Gastrocnemius medialis (tissue), 4 donors: ENCODE measurements around the gene WDR7. TPM values are rescaled to one million over a fixed set of nuclear protein-coding genes. Genes with fewer than 3 reads are reported as not detected.

Source experiments
- ATAC-seq, 2 donors: fragments of 150-250 bp; one replicate each; pipeline ENCODE4 v1.9.1; 2016
- DNase-seq, 2 donors: peaks; one replicate each; pipeline ENCODE4 v3.0.0-alpha.2; 2019
- H3K27ac ChIP-seq, 4 donors: fragments of 200-600 bp; sonication (generic); 1 replicate in 1 of 4; 2 replicates in 3 of 4; pipeline ENCODE4 v1.5.1; 2016 to 2018; ENCODE audit warnings: mild to moderate bottlenecking in 2 of 4, moderate library complexity in 1 of 4
- H3K27me3 ChIP-seq, 3 donors: fragments of 200-600 bp; sonication (generic) in 2 of 3; 1 replicate in 1 of 3; 2 replicates in 2 of 3; pipeline versions ENCODE4 v1.5.1 to v1.6.0; 2016 to 2019; ENCODE audit warnings: mild to moderate bottlenecking in 1 of 3, moderate library complexity in 1 of 3
- H3K36me3 ChIP-seq, 2 donors: fragments of 200-600 bp; sonication (generic) in 1 of 2; one replicate each; pipeline ENCODE4 v1.5.1; 2017 to 2018
- H3K4me1 ChIP-seq, 2 donors: fragments of 200-600 bp; sonication (generic) in 1 of 2; one replicate each; pipeline ENCODE4 v1.5.1; 2016 to 2017; ENCODE audit warnings: mild to moderate bottlenecking in 2 of 2
- H3K4me3 ChIP-seq, 4 donors: fragments of 200-600 bp; sonication (generic) in 3 of 4; 1 replicate in 1 of 4; 2 replicates in 3 of 4; pipeline ENCODE4 v1.5.1; 2016 to 2019; ENCODE audit warnings: mild to moderate bottlenecking in 2 of 4
- H3K9me3 ChIP-seq, 3 donors: fragments of 200-600 bp; sonication (generic) in 2 of 3; 1 replicate in 1 of 3; 2 replicates in 2 of 3; pipeline ENCODE4 v1.5.1; 2016 to 2019
- POLR2A ChIP-seq, 2 donors: fragments of 450-650 bp; IDR thresholded peaks; one replicate each; pipeline ENCODE4 v1.6.1; 2017; ENCODE audit warnings: antibody characterized with exemption in 2 of 2, mild to moderate bottlenecking in 2 of 2, moderate library complexity in 2 of 2
- in situ Hi-C, 4 donors: fragments of 200-750 bp; cut with MboI; loops; one replicate each; pipeline versions ENCODE4 v1.15.0 to v1.8.0; 2017; ENCODE audit warnings: low sequenced_read_pairs in 4 of 4
- intact Hi-C: fragments of 100-400 bp; cut with DNase I; formaldehyde crosslinking; loops from one replicate; pipeline ENCODE4 v1.15.1; 2023; ENCODE audit warnings: low total_unique reads
- total RNA-seq, 4 donors: library from RNA; depleted of rRNA; stranded (reverse); fragments of >200 nt; gene quantifications; one replicate each; pipeline versions ENCODE4 v1.1.0 to v1.2.3, GENCODE V29; 2016
- TF ChIP-seq, protein P1 (sequence below), 5 experiments: fragments of 450-650 bp in 3 of 5; fragments of 200-600 bp in 2 of 5; sonication (generic) in 2 of 5; IDR thresholded peaks in 4 of 5; conservative IDR thresholded peaks in 1 of 5; 1 replicate in 4 of 5; 2 replicates in 1 of 5; pipeline ENCODE4 v1.5.1; 2016 to 2019; ENCODE audit warnings: antibody characterized with exemption in 5 of 5, mild to moderate bottlenecking in 3 of 5, moderate library complexity in 3 of 5

WDR7 gene
- total RNA-seq, 4 donors from 2014 or later, result 20.5 to 24.2 (median 21.8) TPM

DNA sequence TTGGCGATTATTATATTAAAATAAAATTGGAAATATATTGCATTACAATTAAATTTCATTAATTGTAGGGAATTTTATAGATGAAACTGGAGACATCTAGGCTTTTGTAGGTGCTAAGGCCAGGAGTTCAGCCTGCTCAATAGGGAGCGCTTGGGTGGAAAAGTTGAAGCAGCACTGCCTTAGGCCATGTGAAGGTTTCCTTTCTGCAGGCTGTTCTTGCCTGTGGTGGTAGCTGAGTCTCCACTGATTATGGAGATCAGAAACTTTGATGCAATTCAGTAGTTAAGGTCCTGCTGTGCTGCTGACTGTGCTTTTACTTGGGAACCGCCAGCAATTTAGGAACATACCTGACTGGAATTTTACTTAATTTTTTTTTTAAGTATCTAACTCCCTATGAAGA lies 315.9 kb downstream of the WDR7 start:
- H3K9me3 ChIP-seq, result no peaks in the 10 kb centered on the region
- TF ChIP-seq POLR2A (IDR thresholded peaks at IDR 0.05), result no peak
- TF ChIP-seq, protein P1, sequence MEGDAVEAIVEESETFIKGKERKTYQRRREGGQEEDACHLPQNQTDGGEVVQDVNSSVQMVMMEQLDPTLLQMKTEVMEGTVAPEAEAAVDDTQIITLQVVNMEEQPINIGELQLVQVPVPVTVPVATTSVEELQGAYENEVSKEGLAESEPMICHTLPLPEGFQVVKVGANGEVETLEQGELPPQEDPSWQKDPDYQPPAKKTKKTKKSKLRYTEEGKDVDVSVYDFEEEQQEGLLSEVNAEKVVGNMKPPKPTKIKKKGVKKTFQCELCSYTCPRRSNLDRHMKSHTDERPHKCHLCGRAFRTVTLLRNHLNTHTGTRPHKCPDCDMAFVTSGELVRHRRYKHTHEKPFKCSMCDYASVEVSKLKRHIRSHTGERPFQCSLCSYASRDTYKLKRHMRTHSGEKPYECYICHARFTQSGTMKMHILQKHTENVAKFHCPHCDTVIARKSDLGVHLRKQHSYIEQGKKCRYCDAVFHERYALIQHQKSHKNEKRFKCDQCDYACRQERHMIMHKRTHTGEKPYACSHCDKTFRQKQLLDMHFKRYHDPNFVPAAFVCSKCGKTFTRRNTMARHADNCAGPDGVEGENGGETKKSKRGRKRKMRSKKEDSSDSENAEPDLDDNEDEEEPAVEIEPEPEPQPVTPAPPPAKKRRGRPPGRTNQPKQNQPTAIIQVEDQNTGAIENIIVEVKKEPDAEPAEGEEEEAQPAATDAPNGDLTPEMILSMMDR (IDR thresholded peaks at IDR 0.05 in 4 of 5, conservative IDR thresholded peaks at IDR 0.05 in 1 of 5), result no peak
- no peaks in the 10 kb centered on the region for H3K4me1 ChIP-seq
- intact Hi-C loops, result no loop called here
- H3K27me3 ChIP-seq, result no peaks in the 10 kb centered on the region
- H3K4me3 ChIP-seq, result no peak overlapping the region
- in situ Hi-C loops, result loop anchor here in 1 of 4 donors (25.0 kb wide), 1 partner anchor 95 kb away; no protein-coding TSS in a partner anchor
- H3K27ac ChIP-seq, result no peak overlapping the region
- H3K36me3 ChIP-seq, result peaks cover 0 to 5% of the 10 kb centered on the region in 2 donors
- DNase-seq (no peak), ATAC-seq (no peak)

DNA sequence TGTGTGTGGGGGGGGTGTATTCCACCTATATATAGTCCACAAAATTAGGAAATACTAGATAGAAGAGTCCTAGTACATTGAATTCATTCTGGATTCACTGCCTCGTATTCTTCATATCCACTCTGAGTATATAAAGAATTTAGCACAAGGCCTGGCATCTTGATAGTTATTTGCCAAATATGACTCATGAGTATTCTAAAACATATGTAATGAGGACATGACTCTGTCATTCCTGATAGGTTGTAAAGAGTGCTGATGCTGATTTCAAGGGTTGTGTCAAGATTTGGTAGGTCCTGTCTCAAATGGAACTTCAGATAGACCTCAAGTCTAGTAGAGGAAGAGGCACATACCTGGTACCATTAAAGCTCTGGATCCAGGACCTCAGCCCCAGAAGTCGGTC lies 322.3 kb downstream of the WDR7 start:
- H3K4me3 ChIP-seq, result no peak overlapping the region
- no peaks in the 10 kb centered on the region for H3K27me3 ChIP-seq
- intact Hi-C loops (no loop called here), in situ Hi-C loops (loop anchor here in 1 of 4 donors (25.0 kb wide), 1 partner anchor 89 kb away; no protein-coding TSS in a partner anchor)
- H3K36me3 ChIP-seq, result no peaks in the 10 kb centered on the region
- H3K4me1 ChIP-seq, result no peaks in the 10 kb centered on the region
- DNase-seq (no peak), ATAC-seq (no peak)
- H3K9me3 ChIP-seq, result no peaks in the 10 kb centered on the region
- no peak overlapping the region for H3K27ac ChIP-seq
- TF ChIP-seq, protein P1 (IDR thresholded peaks at IDR 0.05 in 4 of 5, conservative IDR thresholded peaks at IDR 0.05 in 1 of 5), result no peak
- TF ChIP-seq POLR2A (IDR thresholded peaks at IDR 0.05), result no peak

DNA sequence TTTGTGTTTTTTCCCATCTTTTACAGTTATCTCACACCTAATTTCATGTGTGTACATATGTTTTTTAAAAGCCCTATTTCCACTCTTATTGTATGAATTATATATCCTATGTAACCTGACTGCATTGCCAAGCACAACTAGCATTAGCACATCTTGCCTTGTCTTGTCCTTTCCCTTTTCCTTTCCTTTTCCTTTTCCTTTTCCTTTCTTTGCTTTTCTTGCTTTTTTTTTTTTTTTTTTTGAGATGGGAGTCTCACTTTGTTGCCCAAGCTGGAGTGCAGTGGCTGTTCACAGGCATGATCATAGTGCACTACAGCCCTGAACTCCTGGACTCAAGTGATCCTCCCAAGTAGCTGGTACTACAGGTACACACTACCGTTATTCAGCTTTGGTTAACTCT lies 323.0 kb downstream of the WDR7 start:
- no peak for ATAC-seq

DNA sequence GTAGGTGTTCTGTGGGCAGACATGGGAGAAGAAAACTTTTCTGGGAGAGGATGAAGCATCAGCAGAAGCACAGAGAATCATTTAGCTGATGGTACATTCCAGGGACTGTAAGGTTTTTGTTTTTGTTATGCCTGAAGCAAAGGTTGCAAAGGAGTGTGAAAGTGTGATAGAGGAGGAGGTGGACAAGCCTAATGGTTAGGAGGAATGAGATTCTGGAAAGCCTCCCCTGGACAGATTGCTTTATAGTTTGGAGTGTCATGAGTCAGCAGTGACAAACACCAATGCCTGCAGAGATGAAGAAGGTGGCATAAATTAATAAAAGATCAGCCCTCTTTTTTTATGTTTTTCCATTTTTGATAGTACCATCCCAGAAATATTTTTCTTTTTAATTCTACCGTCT lies 324.1 kb downstream of the WDR7 start:
- no peak overlapping the region for H3K4me3 ChIP-seq
- no peaks in the 10 kb centered on the region for H3K9me3 ChIP-seq
- H3K4me1 ChIP-seq, result no peaks in the 10 kb centered on the region
- no peaks in the 10 kb centered on the region for H3K27me3 ChIP-seq
- H3K36me3 ChIP-seq, result no peaks in the 10 kb centered on the region
- intact Hi-C loops, result no loop called here
- DNase-seq (no peak), ATAC-seq (no peak)
- in situ Hi-C loops, result no loop called here
- no peak for TF ChIP-seq POLR2A (IDR thresholded peaks at IDR 0.05)
- TF ChIP-seq, protein P1 (IDR thresholded peaks at IDR 0.05 in 4 of 5, conservative IDR thresholded peaks at IDR 0.05 in 1 of 5), result no peak
- no peak overlapping the region for H3K27ac ChIP-seq

More for the DNA sequence above, 323.0 kb downstream of the WDR7 start:
- TF ChIP-seq, protein P1 (IDR thresholded peaks at IDR 0.05 in 4 of 5, conservative IDR thresholded peaks at IDR 0.05 in 1 of 5), result no peak
- TF ChIP-seq POLR2A (IDR thresholded peaks at IDR 0.05), result no peak
- DNase-seq, result no peak
- no peaks in the 10 kb centered on the region for H3K9me3 ChIP-seq
- in situ Hi-C loops, result loop anchor here in 1 of 4 donors (25.0 kb wide), 1 partner anchor 88 kb away; no protein-coding TSS in a partner anchor
- no peak overlapping the region for H3K4me3 ChIP-seq
- intact Hi-C loops, result no loop called here
- no peaks in the 10 kb centered on the region for H3K4me1 ChIP-seq
- H3K27ac ChIP-seq, result no peak overlapping the region
- no peaks in the 10 kb centered on the region for H3K36me3 ChIP-seq
- H3K27me3 ChIP-seq, result no peaks in the 10 kb centered on the region

DNA sequence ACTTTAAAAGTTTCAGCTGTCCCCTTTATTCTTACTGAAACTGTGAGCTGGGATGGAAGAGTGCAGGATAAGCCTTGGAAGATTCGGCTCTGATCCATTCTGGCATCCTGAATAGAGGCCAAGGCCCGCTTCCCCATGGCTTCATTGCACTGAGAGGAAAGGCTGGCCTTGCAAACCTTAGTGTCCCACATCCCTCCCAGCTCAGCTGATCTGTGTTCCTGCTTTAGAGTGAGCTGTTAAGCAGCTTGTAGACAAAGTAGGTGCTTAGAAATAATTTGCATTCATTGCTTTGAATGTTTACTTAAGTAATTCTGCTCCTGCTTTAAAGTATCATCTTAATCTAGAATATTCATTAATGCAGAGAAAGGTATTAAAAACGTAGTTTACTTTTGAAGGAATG lies 326.1 kb downstream of the WDR7 start:
- H3K36me3 ChIP-seq, result no peaks in the 10 kb centered on the region
- TF ChIP-seq POLR2A (IDR thresholded peaks at IDR 0.05), result no peak
- TF ChIP-seq, protein P1 (IDR thresholded peaks at IDR 0.05 in 4 of 5, conservative IDR thresholded peaks at IDR 0.05 in 1 of 5), result no peak
- ATAC-seq, result no peak
- in situ Hi-C loops (no loop called here), intact Hi-C loops (no loop called here)
- no peaks in the 10 kb centered on the region for H3K9me3 ChIP-seq
- DNase-seq, result no peak
- no peaks in the 10 kb centered on the region for H3K27me3 ChIP-seq
- H3K4me3 ChIP-seq, result no peak overlapping the region
- no peaks in the 10 kb centered on the region for H3K4me1 ChIP-seq
- no peak overlapping the region for H3K27ac ChIP-seq
